ENCODE data around the gene TRAF3.

DNA sequence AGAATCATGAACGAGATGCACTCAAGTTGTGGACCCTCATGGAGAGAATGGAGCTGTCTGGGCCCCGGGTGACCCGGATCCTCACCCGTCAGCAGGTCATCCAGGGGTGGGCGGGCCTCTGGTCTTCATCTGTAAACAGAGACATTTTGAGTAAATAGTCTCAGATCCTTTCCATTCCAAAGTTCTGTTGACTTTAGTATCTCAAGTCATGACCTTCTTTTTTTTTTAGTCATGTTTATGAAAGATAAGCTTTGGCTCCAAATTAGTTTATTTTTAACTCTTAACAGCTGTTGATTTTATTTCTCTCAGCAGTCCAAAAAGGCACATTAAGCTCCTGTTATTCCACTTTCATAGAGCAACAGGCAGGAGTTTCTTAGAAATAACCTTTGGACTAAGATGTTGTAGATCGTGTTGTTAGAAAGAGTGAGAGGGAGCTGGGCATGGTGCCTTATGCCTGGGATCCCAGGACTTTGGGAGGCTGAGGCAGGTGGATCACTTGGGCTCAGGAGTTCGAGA lies 96.4 kb downstream of the TRAF3 start:
- TF ChIP-seq, protein P1, sequence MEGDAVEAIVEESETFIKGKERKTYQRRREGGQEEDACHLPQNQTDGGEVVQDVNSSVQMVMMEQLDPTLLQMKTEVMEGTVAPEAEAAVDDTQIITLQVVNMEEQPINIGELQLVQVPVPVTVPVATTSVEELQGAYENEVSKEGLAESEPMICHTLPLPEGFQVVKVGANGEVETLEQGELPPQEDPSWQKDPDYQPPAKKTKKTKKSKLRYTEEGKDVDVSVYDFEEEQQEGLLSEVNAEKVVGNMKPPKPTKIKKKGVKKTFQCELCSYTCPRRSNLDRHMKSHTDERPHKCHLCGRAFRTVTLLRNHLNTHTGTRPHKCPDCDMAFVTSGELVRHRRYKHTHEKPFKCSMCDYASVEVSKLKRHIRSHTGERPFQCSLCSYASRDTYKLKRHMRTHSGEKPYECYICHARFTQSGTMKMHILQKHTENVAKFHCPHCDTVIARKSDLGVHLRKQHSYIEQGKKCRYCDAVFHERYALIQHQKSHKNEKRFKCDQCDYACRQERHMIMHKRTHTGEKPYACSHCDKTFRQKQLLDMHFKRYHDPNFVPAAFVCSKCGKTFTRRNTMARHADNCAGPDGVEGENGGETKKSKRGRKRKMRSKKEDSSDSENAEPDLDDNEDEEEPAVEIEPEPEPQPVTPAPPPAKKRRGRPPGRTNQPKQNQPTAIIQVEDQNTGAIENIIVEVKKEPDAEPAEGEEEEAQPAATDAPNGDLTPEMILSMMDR (conservative IDR thresholded peaks at IDR 0.05 in 1 of 2, IDR thresholded peaks at IDR 0.05 in 1 of 2; ENCODE audit: extremely low read depth in 1 of 2, insufficient read depth in 1 of 2, low read depth in 1 of 2, low read length in 2 of 2): no peak
- TF ChIP-seq EZH2 (IDR thresholded peaks at IDR 0.05; ENCODE audit: borderline replicate concordance, low read length): no peak
